ENCODE data around the gene HOXB13.

DNA sequence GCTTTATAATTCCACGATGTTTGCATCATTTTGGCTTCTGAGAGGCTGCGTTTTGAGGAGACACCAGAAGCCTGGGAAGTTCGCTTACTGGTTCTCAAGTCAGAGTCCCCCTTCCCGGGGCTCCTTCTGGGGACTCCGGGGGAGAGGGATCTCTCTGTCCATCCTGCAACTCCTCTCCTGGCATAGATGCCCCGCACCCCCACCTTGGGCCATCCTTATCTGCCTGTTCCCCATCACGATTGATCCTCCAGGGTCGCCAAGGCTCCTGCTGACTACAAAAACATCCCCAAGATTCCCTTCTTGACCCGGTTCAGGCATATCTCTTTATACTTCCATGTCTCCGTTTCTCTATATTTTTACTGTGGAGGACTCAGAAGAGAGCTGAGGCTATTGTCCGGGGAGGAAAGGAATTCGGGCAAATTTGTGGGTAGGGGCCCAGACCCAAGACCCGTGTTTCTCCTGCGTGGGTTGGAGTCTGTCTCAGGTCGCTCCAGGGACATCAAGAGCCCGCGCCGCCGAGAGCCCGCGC lies 18.4 kb upstream of the HOXB13 start:
- TF ChIP-seq, protein P1, sequence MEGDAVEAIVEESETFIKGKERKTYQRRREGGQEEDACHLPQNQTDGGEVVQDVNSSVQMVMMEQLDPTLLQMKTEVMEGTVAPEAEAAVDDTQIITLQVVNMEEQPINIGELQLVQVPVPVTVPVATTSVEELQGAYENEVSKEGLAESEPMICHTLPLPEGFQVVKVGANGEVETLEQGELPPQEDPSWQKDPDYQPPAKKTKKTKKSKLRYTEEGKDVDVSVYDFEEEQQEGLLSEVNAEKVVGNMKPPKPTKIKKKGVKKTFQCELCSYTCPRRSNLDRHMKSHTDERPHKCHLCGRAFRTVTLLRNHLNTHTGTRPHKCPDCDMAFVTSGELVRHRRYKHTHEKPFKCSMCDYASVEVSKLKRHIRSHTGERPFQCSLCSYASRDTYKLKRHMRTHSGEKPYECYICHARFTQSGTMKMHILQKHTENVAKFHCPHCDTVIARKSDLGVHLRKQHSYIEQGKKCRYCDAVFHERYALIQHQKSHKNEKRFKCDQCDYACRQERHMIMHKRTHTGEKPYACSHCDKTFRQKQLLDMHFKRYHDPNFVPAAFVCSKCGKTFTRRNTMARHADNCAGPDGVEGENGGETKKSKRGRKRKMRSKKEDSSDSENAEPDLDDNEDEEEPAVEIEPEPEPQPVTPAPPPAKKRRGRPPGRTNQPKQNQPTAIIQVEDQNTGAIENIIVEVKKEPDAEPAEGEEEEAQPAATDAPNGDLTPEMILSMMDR (IDR thresholded peaks at IDR 0.05; ENCODE audit: low read depth, low read length) = no peak
- no peak for TF ChIP-seq EZH2phosphoT487 (IDR thresholded peaks at IDR 0.05; ENCODE audit: low read depth)

All from OCI-LY3 (cell line).